ENCODE results near the gene OR51D1.
A peak's percentile ranks its signal among the peaks of the same experiment; 100 is the strongest.

OR51D1 gene, protein sequence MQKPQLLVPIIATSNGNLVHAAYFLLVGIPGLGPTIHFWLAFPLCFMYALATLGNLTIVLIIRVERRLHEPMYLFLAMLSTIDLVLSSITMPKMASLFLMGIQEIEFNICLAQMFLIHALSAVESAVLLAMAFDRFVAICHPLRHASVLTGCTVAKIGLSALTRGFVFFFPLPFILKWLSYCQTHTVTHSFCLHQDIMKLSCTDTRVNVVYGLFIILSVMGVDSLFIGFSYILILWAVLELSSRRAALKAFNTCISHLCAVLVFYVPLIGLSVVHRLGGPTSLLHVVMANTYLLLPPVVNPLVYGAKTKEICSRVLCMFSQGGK

GRCh38 chr11:4636962-4637661, at the start of gene OR51D1:
TSS of gene OR51D1 (plus strand) at chr11:4637477. CDS start at chr11:4639791, 2,314 bp downstream.
- peak; percentile 53 to 58 for DNase-seq

GRCh38 chr11:4589017-4589416, 48.3 kb upstream of the OR51D1 start:
- no peak for DNase-seq

DNA sequence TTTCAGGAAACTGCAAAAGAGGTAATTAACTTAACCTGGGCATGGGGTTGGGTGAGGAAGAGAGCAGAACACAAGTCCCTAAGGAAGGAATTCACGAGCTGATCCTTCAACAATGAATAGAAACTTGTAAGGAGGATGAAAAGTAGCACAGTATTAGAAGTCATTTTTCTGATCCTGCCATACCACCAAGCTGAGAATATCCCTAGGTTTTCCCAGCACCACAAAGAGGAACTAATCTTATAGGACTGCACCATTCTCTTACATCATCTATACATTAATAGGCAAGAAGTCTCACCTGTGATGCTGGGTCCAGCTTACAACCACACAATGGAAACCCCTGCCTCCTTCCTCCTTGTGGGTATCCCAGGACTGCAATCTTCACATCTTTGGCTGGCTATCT, 43.5 kb upstream of the OR51D1 start, which contains the start of gene OR52I1:
Gene OR52I1, plus strand, starts transcription at position 301 of the 400 bp plus-strand sequence. Its CDS starts 0 bp downstream, at position 301.
- no peak for DNase-seq

GRCh38 chr11:4605057-4605456, 32.2 kb upstream of the OR51D1 start:
- no peak for DNase-seq

- DNase-seq, result no peak
Observed at GRCh38 chr11:4606231-4607015, 30.9 kb upstream of the OR51D1 start.

- no peak for DNase-seq
Observed at GRCh38 chr11:4607096-4607495, 30.2 kb upstream of the OR51D1 start.

- peak; percentile 95 for DNase-seq
Observed at GRCh38 chr11:4607781-4608666, 29.3 kb upstream of the OR51D1 start, which contains the start of gene TRIM68. TSS of gene TRIM68 (minus strand) at chr11:4608231. CDS start at chr11:4605504, 2,727 bp downstream.

GRCh38 chr11:4610258-4610935, 26.9 kb upstream of the OR51D1 start:
- DNase-seq, result peak in 1 of 2 donors; percentile 36

GRCh38 chr11:4611986-4612385, 25.3 kb upstream of the OR51D1 start:
- DNase-seq, result no peak

DNA sequence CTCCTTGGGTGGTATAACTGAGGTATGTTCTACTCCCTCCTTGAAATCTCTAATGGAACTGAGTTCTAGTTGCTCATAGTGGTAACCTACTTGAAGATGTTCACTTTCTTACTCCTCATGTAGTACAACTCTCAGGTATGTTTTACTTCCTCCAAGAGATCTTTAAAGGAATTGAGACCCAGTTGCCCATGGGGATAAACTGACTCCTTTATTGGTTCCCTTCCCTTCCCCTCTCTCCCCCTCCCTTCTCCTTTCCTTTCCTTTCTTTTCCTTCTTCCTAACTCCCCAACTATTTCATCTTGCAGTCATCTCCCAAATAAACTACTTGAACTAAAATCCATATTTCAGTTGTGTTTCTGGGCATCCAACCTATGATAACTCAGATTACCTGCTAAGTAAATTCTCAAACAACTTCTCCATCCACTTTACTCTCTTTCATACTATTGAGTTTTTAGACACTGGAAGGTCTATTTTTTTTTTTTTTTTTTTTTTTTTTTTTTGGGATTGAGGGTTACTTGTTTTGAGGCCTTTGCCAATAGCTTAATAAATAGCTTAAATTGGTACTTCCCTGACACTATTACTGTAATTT, 21.3 kb upstream of the OR51D1 start:
- no peak for DNase-seq

GRCh38 chr11:4619514-4619913, 17.8 kb upstream of the OR51D1 start:
- DNase-seq, result no peak

DNA sequence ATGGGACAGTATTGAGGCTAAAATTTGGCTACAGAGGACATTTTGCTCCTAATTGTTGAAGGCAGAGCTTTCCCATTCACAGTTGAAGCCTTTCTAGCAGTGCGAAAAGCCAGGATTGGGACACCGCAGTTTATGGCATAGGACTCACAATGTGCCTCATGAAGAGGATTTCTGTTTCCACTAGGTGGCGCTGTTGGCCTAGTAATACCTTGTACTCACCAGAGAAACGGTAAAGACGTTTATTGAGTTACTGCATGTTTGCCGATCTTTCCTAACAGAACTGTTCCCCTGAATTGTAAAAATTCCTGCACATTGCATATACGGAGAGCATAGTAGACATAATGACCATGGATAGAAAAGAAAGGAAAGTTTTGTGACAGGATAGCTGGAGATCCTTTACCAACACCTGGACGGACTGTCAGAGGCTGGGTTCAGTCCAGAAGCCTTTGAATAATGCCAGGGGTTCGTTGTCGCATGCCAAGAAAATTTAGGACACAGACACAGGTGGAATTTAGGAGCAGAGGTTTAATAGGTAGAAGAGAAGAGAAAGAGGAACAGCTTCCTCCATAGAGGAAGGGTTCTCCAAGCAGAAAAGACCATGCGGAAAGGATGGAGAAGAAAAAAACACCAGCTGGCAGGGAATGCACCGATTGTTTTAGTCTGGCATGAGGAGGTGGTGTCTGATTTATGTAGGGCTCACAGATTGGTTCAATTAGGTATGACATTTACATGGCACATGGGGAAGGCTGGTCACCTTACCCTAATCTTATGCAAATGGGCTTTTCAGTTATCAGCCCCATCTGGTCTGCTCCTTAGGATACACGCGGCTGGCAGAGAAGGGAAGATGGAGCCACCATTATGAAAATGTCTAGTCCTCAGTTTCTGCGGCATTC, 10.8 kb upstream of the OR51D1 start:
- DNase-seq, result peak; percentile 6 to 35

GRCh38 chr11:4636136-4636535, 1.1 kb upstream of the OR51D1 start:
- no peak for DNase-seq

GRCh38 chr11:4637662-4638047, 378 bp downstream of the OR51D1 start:
- no peak for DNase-seq

DNA sequence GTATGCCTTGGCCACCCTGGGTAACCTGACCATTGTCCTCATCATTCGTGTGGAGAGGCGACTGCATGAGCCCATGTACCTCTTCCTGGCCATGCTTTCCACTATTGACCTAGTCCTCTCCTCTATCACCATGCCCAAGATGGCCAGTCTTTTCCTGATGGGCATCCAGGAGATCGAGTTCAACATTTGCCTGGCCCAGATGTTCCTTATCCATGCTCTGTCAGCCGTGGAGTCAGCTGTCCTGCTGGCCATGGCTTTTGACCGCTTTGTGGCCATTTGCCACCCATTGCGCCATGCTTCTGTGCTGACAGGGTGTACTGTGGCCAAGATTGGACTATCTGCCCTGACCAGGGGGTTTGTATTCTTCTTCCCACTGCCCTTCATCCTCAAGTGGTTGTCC, 2.7 kb downstream of the OR51D1 start:
- DNase-seq, result no peak

- no peak for DNase-seq
Observed at GRCh38 chr11:4641501-4641900, 4.2 kb downstream of the OR51D1 start.

- DNase-seq, result no peak
Observed at GRCh38 chr11:4642043-4642442, 4.8 kb downstream of the OR51D1 start.

DNA sequence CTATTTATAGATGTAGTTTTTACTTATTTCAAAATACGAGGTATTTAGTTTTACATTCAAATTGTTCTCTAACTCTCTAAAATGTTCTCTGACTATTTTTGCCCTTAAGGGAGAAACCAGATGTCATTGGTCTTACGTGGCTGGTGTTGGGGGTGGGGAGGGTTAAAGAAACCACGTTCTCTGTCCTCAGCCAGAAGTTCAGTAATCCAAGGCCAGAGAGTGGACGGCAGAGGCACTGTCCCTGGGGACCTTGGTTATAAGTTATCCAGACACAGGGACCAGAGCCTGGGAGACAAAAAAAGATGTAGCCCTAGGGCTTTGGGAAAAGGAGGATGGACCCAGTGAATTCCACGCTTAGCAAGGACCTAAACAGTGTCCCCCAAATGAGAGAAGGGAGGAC, 5.8 kb downstream of the OR51D1 start:
- DNase-seq, result no peak

- DNase-seq, result no peak
Observed at GRCh38 chr11:4643682-4644081, 6.4 kb downstream of the OR51D1 start, which contains the start of gene OR51E1. TSS of gene OR51E1 (plus strand) at chr11:4643982. CDS start at chr11:4652527, 8,545 bp downstream.

GRCh38 chr11:4644233-4644632, 7.0 kb downstream of the OR51D1 start:
- DNase-seq, result no peak

All from CD4-positive, alpha-beta T cell treated with Interleukin-1 beta for 1 hour (primary cell).